ENCODE results near the gene KCNQ1.

DNA sequence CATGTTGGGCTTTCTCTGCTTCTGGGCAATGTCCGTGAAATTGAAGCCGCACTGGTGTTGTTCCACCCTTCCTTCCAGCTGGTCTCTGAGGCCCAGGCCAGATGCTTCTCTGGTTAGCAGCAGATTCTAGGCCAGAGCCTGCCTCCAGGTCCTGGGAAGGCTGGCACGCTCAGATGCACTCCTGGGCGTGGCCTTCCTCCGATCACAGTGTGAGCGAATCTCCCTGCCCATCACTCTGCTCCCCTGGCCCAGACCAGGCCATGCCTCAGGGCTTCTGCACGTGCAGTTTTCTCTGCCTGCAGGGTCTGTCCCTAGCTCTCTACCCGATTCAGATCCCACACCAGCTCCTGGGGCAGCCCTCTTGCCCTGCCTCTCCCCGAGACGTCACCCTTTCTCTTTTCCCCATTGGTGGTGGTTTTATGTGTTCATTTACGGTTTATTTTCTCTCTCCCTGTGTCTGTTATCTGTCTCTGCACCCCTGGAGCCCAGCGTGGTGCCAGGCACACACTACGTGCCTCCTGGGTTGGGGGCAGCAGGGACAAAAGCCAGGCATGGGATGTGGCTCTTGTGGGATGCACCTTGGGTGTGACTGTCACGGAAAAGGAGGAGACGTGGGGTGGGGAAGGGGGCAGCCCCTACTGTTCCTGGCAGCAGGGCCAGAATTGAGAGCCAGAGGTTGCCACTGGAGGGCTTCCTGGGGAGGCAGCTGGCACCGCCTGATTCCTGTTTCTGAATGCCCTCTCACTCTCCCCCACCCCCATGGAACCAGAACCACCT, 66.0 kb downstream of the KCNQ1 start:
- TF ChIP-seq POLR2A (conservative IDR thresholded peaks at IDR 0.05) (no peak), HMGN3 (IDR thresholded peaks at IDR 0.05; ENCODE audit: borderline replicate concordance, extremely low read depth, insufficient read length, low read depth, low read length) (no peak), EP300 (IDR thresholded peaks at IDR 0.05; ENCODE audit: low read length) (no peak), ASH1L (IDR thresholded peaks at IDR 0.05; ENCODE audit: borderline replicate concordance, low read depth, partially characterized antibody) (no peak)
- TF ChIP-seq, protein P1, sequence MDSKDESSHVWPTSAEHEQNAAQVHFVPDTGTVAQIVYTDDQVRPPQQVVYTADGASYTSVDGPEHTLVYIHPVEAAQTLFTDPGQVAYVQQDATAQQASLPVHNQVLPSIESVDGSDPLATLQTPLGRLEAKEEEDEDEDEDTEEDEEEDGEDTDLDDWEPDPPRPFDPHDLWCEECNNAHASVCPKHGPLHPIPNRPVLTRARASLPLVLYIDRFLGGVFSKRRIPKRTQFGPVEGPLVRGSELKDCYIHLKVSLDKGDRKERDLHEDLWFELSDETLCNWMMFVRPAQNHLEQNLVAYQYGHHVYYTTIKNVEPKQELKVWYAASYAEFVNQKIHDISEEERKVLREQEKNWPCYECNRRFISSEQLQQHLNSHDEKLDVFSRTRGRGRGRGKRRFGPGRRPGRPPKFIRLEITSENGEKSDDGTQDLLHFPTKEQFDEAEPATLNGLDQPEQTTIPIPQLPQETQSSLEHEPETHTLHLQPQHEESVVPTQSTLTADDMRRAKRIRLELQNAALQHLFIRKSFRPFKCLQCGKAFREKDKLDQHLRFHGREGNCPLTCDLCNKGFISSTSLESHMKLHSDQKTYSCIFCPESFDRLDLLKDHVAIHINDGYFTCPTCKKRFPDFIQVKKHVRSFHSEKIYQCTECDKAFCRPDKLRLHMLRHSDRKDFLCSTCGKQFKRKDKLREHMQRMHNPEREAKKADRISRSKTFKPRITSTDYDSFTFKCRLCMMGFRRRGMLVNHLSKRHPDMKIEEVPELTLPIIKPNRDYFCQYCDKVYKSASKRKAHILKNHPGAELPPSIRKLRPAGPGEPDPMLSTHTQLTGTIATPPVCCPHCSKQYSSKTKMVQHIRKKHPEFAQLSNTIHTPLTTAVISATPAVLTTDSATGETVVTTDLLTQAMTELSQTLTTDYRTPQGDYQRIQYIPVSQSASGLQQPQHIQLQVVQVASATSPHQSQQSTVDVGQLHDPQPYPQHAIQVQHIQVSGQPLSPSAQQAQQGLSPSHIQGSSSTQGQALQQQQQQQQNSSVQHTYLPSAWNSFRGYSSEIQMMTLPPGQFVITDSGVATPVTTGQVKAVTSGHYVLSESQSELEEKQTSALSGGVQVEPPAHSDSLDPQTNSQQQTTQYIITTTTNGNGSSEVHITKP (IDR thresholded peaks at IDR 0.05; ENCODE audit: partially characterized antibody) = no peak
